Measurements from ENCODE around the gene OSGEPL1.
"Not testable (repeated sequence)": the region's sequence is repeated elsewhere in the genome, so short reads cannot be mapped to it uniquely, and the experiment has no call there.

The OSGEPL1 gene

GRCh38 chr2:189729430-189729829 lies 33.2 kb downstream of the OSGEPL1 start:
- no peak for DNase-seq

DNA sequence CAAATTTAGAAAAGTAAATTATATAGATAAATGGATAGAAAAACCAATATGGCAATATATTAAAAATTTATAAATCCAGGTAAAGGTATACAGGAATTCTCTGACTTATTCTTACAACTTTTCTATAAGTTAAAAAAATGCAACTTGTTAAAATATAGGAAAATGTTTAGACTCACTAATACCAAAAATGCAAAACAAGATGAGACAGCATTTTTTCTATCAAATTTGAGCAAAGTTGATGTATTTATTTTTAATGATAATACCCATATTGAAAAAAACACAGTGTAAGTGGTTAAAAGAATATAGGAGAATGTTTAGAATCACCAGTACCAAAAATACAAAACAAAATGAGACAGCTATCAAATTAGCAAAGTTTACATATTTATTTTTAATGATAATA lies 35.7 kb downstream of the OSGEPL1 start:
- DNase-seq: no peak

- DNase-seq: no peak
Observed at GRCh38 chr2:189726271-189726670, 36.3 kb downstream of the OSGEPL1 start.

DNA sequence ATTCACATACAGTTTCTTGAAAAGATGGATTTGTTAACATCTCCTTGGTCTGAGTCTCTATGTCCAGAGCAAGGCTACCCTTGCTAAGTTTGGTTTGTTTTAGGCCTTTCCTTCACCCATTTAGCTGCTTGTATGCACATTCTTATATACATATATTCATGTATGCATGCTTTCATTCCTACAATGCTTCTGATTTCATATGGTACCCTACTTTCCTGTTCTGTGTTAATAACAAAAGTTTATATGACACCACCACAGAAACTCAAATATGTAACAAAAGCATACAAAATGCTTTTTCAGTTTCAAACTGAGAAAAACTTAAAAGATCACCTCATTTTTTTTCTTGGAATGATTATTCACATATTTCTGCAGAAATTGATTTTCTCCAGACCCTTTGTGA lies 39.4 kb downstream of the OSGEPL1 start:
- DNase-seq: no peak

- DNase-seq: no peak
Observed at GRCh38 chr2:189719571-189719970, 43.0 kb downstream of the OSGEPL1 start.

DNA sequence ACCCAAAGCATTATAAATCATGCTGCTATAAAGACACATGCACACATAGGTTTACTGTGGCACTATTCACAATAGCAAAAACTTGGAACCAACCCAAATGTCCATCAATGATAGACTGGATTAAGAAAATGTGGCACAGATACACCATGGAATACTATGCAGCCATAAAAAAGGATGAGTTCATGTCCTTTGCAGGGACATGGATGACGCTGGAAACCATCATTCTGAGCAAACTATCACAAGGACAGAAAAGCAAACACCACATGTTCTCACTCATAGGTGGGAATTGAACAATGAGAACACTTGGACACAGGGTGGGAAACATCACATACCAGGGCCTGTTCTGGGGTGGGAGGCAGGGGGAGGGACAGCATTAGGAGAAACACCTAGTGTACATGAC lies 45.0 kb downstream of the OSGEPL1 start:
- not testable (repeated sequence) for DNase-seq

- no peak for DNase-seq
Observed at GRCh38 chr2:189709501-189710221, 52.9 kb downstream of the OSGEPL1 start.

- peak; percentile 14 for DNase-seq
Observed at GRCh38 chr2:189702071-189702470, 60.5 kb downstream of the OSGEPL1 start.

DNA sequence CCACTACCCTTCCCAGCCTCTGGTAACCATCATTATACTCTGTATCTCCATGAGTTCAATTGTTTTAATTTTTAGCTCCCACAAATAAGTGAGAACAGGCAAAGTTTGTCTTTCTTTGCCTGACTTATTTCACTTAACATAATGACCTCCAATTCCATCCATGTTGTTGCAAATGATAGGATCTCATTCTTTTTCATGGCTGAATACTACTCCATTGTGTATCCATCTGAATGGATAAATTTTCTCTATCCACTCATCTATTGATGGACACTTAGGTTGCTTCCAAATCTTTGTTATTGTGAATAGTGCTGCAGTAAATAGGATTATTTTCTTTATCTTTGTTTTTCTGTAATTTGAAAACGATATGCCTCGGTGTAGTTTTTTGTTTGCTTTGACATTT lies 61.9 kb downstream of the OSGEPL1 start:
- no peak for DNase-seq

DNA sequence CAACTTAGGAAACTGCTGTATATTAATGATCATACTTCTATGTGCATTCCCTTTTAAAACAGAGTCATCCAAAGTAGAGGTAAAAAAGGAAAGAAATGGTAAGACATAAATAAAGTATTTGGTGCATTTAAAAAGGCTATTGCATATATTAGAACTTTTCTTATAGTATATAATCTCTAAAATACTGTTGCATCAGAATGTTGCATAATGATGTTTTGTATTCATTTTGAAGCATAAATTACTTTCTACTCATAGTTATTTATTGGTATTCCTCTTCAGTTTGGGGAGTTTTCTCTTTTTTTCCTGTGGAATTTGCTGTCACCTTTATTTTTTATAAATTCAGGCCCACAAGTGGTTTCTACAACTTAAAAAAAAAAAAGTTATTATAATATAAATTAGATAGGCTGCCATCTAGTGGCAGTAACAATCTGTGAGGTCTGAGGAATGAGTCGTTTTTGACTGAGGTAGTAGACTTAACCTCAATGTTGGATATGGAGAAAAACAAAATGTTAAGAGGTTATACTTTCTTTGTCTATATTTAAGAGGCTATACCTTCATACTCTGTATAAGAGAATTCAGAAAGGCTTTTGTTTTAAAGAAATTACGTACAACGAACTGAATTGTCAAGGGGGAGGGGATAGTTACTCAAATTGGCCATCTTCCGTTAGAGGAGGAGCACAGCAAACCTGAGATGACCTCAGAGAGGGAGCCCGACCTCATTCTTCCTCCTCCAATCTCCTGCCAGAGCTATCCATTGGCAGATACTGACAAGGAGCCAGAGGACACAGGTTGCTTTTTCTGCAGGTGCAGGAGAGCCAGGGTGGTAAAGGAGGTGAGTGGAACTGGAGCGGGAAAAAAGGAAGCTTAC lies 64.3 kb downstream of the OSGEPL1 start:
- peak; percentile 85 for DNase-seq
